GM04504 (cell line): ENCODE data around the gene FBXW4.

ENCODE experiments used
- DNase-seq: peaks from one replicate; pipeline ENCODE4 v3.0.0-alpha.2; 2012; ENCODE audit warnings: low read depth

Gene FBXW4

GRCh38 chr10:101566333-101567164 lies 128.4 kb downstream of the FBXW4 start:
- no peak for DNase-seq

GRCh38 chr10:101565936-101566332 lies 129.0 kb downstream of the FBXW4 start:
- no peak for DNase-seq

GRCh38 chr10:101565370-101565900 lies 129.5 kb downstream of the FBXW4 start:
- DNase-seq = no peak

GRCh38 chr10:101564490-101564991 lies 130.4 kb downstream of the FBXW4 start:
- no peak for DNase-seq

GRCh38 chr10:101563497-101564040 lies 131.4 kb downstream of the FBXW4 start:
- no peak for DNase-seq

- no peak for DNase-seq
These were observed 132.0 kb downstream of the FBXW4 start for GRCh38 chr10:101563007-101563406.

- no peak for DNase-seq
These were observed 132.7 kb downstream of the FBXW4 start for GRCh38 chr10:101562231-101562630.

- DNase-seq = no peak
These were observed 133.7 kb downstream of the FBXW4 start for GRCh38 chr10:101561068-101561915.
